ENCODE measurements around the gene JPH4.
"Not testable (repeated sequence)": the region's sequence is repeated elsewhere in the genome, so short reads cannot be mapped to it uniquely, and the experiment has no call there.

JPH4 gene

DNA sequence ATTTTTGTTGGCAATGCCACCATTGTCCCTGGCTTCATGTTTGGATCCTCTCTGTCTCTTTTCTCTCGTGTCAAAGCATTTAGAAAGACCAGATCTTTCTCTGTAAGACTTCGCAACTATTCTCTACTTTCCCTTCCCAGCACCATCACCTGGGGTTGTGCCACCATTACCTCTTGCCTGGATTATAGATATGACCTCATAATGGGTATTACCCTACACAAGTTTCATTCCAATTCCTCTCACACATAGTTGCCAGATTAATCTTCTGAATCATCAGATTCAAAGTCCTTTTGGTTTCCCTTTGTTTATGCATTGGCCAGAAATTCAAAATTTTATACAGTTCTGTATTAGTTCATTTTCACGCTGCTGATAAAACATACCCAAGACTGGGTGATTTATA lies 30.4 kb upstream of the JPH4 start:
- no peak for DNase-seq (ENCODE audit: low read depth)

DNA sequence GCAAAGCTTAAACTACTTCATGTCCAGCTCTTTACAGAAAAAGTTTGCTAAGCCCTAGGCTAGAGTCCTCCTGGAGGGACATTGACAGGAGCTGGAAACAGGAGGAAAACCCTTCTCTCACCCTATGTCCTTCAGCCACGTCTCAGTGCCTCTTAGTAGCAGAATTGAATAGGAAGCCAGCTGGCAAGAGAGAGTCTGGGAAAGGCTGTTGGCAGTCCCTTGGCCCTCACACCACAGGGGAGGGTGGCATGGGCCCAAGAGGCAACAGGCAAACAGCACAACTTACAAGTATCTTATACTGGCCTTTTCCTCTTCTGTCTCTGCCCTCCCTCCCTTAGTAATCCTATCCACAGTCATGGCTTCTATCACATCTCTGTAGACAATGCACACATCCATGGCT lies 29.9 kb upstream of the JPH4 start:
- DNase-seq (ENCODE audit: low read depth) = no peak

DNA sequence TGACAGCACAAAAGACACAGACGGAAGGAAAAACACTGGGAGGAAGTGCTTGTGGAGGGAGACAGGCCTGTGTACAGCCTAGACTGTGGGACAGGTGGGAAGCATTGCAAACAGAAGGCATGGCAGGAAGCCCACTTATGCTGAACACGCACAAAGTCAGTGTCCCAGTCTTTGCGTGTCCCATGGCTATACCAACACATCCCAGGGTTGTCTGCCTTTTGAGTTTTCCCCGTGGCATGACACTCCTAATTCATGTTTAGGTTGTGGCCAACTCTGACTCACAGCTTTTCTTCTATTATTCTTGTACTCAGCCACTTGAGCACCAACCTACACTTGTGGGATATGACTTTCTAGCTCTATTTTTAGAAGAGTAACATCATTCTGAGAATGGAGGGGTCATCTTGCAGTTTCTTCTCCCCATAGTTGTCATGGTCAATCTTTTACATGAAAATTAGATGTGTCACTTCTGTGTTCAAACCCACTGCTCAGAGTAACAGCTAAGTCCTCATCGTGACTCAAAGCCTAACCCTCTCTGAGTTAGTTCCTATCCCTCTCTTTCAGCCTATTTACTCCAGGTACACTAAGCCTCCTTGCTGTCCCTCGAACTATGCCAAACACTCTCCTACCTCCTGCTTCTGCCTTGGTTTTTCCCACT lies 27.5 kb upstream of the JPH4 start:
- no peak for DNase-seq (ENCODE audit: low read depth)

DNA sequence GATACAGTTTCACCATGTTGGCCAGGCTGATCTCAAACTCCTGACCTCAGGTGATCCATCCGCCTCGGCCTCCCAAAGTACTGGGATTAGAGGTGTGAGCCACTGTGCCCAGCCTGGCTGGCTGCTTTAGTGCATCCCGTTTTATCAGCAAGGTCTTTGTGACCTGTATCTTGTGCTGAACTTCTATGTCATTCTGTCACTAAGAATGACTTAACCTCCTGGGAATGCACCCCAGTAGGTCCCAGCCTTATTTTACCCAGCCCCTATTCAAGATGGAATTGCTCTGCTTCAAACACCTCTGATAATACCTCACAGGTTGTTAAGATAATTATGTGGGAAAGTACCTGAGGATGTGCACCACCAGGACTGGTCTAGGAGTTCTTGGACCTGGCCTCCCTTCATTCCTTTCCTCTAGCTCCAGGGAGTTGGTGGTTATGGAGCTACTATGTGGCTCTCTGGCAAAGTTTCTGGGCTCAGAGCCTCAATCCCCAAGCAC lies 26.1 kb upstream of the JPH4 start:
- no peak for DNase-seq (ENCODE audit: low read depth)

DNA sequence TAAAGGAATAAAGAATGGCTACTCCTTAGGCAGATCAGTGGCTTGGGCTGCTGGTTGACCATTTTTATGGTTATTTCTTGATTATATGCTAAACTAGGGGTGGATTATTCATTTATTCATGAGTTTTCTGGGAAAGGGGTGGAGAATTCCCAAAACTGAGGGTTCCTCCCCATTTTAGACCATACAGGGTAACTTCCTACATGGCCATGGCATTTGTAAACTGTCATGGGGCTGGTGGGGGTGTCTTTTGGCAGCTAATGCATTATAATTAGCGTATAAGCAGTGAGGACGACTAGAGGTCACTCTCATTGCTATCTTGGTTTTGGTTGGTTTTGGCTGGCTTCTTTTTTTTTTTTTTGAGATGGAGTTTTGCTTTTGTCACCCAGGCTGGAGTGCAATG lies 25.6 kb upstream of the JPH4 start:
- DNase-seq (ENCODE audit: low read depth) = no peak

DNA sequence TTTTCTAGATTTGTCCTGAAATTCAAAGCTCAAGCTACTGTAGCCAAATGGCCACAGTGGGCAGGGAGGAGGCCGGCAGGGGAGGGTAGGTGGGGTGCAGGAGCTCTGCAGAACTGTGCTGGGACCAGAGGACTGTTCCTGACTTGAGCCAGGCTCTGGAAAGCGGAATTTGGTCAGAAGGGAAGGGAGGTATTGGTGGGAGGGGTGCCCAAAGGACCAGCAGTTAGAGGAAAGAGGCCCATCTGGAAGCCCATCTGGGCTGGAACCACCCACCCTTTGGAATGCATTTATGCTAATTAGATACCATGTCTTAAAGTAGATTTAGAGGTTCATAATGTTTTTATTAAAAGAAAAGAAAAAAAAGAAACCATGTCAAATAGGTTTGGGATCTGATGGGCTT lies 24.5 kb upstream of the JPH4 start:
- DNase-seq (ENCODE audit: low read depth) = no peak

DNA sequence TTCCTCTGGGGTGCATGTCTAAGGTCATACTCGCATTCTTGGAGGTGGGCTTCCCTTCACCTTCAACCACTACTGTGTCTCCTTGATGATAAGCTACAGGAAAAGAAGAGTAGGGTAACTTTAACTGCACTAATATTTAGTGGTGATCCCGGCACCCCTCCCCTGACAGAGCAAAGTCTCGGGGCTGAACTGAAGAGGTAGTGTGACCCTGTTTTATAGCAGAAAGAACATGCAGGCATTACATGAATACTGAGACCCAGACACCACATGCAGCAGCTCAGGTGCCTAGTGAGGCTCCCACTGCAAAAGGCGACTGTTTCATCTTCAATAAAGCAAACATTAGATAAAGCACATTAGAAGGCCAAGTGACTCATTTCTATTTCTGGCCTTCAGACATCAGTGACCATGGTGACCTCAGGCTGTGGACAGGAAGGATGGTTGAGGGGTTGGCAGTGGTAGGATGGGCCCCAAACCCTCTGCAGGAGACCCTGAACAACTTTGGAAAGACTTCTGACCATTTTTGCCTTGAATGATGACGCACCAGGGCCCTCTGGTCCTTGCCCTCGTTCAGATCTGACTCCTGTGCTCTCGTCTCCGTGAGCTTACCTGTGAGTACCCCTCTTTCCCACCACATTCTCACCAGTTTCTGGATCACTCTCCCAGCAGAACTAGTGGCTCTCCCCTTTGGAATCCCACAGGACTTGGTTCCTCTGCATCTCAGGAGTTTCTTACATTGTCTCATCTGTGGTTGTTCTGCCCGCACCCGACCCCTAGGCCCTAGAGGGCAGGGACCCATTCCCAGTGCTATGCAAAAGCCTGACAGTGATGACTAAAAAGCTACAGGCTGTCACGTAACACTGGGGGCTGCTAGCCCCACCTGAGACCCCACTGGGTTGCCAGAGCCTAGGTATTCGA lies 23.8 kb upstream of the JPH4 start:
- DNase-seq (ENCODE audit: low read depth) = no peak

DNA sequence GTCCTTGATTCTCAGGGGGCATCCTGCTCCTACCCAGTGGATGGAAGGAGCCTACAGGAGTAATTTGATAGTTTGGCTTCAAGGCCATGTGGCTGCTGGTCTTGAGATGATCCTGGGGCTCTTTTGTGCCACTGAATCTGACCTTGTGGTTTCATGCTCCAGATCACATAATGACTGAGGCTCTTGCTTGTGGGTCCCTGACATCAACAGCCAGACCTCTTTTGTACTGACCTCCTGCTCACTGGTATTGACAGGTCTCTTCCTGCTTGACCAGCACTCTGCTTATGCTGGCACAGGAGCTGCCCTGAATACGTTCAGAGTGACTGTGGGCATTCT lies 23.2 kb upstream of the JPH4 start:
- no peak for DNase-seq (ENCODE audit: low read depth)

DNA sequence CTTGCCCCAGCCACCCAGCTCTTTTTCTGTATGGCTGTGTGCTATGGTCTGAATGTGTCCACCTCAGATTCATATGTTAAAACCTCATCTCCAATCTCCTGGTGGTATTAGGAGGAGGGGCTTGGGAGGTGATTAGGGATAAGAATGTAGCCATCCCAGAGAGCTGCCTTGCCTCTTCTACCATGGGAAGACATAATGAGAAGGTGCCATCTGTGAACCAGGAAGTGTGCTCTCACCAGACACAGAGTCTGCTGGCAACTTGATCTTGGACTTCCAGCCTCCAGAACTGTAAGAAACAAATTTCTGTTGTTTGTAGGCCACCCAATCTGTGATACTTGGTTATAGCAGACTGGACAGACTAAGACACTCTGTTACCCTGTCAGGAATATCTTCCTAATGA lies 22.8 kb upstream of the JPH4 start:
- DNase-seq (ENCODE audit: low read depth) = no peak

DNA sequence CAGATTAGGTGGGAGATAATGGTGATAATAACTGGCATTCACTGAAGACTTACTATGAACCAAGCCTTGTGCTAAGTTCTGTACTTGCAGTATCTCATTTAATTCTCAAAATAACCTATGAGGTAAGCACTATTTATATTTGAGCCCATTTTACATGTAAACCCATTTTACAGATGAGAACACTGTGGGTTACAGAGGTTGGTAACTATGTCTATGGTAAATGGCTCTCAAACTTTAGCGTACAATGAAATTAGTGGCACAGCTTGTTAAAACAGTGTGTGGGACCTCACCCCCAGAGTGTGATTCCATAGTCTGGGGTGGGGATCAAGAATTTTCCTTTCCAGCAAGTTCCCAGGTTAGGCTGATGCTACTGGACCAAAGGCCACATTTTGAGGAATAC lies 22.2 kb upstream of the JPH4 start:
- no peak for DNase-seq (ENCODE audit: low read depth)

DNA sequence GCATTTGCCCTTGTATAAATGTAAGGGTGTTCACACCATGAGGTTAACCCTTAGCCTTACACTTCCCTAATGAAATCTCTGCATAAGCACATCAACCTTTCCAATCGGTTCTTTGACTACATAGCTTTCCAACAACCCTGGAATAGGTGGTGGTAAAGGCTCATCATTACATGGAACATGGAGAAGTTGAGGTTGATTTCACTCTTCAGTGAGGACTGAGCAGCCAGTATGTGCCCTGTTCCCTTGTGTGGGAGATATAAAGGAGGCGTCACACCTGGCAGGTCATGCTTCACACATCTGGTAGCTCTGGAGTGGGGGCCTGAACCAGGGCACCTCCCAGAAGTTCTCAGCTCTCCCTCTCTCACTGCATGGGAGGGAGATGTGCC lies 21.7 kb upstream of the JPH4 start:
- DNase-seq (ENCODE audit: low read depth) = no peak

DNA sequence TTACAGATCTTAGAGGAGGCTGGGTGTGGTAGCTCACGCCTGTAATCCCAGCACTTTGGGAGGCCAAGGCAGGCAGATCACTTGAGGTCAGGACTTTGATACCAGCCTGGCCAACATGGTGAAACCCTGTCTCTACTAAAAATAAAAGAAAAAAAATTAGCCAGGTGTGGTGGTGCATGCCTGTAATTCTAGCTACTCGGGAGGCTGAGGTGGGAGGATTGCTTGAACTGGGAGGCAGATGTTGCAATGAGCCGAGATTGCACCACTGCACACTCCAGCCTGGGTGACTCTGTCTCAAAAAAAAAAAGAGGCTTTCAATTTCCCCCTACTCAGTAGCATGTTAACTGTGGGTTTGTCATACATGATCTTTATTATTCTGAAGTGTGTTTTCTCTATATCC lies 15.6 kb upstream of the JPH4 start:
- not testable (repeated sequence) for DNase-seq (ENCODE audit: low read depth)

DNA sequence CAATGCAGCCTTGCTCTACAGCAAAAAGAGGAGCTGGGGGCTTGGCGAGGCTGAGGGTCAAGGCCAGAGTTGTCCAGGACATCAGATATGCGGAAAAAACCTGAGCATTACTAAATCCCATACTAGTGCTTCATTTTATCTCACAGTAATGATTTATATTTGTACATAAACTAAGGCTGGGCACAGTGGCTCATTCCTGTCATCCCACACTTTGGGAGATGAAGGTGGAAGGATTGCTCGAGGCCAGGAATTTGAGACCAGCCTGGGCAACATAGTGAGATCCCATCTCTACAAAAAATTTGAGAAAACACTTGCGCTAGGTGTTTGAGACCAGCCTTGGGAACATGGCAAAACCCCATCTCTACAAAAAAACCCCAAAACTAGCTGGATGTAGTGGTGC lies 11.6 kb upstream of the JPH4 start:
- no peak for DNase-seq (ENCODE audit: low read depth)

DNA sequence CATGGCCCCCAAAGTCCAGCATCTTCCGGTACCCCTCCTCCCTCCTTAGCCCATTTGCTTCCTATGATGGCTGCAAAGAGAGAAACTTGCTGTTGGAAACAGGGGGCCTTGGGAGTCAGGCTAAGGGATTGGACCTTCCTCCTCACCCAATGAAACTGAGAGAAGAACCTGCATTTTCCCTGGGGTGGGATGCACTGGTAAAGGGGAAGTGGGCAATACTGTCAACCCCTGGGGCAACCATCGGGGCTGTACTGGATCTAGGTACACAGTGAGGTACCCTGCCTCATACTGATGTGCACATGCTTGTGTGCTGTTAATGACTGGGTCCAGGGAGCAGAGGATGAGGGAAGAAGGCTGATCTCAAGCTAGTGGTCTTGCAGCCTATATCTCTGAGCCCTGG lies 11.0 kb upstream of the JPH4 start:
- DNase-seq (ENCODE audit: low read depth) = no peak

DNA sequence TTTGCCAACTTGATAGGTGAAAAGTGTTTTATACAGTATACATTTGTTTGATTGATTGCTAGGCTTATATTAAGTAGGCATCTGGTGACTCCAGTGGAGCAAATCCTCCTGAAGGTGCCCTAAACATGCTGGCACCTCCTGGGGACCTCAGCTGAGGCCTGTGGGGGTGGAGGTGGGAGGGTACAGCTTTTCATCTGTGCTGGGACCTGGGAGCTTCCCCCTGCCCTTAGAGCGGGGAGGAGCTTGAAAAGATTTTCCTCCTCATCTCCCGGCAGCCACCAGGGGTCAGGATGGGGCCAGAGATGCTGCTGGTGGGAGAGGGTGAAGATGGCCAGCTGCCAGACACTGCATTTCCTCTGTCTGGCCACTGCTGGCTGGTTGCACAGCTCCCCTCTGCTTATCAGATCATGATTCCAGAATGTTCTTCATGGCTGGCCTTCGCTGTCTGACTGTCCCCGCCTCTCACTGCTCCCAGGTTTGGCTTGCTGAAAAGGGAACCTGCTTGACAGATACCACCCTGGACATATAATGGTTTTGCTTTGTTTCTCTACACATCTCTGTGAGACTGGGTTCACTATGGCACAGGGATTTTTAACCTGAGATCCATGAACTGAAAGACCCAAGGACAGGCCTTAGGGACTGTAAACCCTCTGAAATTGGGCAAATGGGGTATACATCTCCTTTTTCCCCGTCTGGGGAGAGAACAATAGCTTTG lies 10.5 kb upstream of the JPH4 start:
- peak; percentile 68 for DNase-seq (ENCODE audit: low read depth)

DNA sequence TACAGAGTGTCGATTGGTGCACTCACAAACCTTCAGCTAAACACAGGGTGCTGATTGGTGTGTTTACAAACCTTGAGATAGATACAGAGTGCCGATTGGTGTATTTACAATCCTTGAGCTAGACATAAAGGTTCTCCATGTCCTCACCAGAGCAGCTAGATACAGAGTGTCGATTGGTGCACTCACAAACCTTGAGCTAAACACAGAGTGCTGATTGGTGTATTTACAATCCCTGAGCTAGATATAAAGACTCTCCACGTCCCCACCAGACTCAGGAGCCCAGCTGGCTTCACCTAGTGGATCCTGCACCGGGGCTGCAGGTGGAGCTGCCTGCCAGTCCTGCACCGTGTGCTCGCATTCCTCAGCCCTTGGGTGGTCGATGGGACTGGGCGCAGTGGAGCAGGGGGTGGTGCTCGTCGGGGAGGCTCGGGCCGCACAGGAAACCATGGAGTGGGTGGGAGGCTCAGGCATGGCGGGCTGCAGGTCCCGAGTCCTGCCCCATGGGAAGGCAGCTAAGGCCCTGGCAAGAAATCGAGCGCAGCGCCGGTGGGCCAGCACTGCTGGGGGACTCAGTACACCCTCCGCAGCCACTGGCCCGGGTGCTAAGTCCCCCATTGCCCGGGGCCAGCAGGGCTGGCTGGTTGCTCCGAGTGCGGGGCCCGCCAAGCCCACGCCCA lies 6.1 kb upstream of the JPH4 start:
- DNase-seq (ENCODE audit: low read depth) = not testable (repeated sequence)

DNA sequence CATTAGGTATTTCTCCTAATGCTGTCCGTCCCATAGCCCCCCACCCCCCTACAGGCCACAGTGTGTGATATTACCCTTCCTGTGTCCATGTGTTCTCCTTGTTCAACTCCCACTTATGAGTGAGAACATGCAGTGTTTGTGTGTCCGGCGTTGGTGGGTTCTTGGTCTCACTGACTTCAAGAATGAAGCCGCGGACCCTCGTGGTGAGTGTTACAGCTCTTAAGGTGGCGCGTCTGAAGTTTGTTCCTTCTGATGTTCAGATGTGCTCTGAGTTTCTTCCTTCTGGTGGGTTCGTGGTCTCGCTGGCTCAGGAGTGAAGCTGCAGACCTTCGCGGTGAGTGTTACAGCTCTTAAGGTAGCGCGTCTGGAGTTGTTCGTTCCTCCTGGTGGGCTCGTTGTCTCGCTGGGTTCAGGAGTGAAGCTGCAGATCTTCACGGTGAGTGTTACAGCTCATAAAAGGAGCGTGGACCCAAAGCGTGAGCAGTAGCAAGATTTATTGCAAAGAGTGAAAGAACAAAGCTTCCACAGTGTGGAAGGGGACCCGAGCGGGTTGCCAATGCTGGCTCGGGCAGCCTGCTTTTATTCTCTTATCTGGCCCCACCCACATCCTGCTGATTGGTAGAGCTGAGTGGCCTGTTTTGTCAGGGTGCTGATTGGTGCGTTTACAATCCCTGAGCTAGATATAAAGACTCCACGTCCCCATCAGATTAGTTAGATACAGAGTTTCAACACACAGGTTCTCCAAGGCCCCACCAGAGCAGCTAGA lies 5.4 kb upstream of the JPH4 start:
- DNase-seq (ENCODE audit: low read depth) = not testable (repeated sequence)

DNA sequence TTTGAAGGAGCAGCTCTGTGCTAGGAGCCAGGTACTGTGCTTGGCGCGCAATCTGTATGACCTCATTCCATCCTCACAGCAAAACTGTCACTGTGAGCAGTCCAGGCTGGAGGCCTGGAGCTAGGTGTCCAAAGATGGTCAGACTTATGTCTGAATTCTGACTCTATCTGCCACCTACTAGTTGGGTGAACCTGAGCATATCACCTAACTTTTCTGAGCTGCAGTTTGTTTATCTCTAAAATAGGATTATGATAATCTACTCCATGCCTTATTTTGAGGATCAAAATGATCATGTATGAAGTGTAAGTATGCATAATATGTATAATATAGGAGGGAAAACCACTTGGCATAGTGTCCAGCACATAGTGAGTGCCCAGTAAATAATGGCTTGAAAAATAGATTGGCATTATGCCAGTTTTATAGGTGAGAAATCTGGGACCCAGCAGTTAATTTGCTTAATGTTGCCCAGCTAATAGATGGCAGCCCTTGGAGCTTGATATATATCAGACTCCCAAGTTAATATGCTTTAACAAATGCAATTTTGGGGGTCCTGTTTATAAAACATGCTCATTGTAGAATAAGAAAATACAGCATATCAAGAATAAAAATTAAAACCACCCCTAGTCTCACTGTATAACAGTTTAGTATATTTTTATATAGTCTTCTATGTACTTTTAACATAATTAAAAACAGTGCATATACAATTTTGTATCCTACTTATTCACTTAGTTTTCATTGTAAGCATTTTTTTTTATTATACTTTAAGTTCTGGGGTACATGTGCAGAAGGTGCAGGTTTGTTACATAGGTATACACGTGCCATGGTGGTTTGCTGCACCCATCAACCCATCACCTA lies 4.5 kb upstream of the JPH4 start:
- no peak for DNase-seq (ENCODE audit: low read depth)

DNA sequence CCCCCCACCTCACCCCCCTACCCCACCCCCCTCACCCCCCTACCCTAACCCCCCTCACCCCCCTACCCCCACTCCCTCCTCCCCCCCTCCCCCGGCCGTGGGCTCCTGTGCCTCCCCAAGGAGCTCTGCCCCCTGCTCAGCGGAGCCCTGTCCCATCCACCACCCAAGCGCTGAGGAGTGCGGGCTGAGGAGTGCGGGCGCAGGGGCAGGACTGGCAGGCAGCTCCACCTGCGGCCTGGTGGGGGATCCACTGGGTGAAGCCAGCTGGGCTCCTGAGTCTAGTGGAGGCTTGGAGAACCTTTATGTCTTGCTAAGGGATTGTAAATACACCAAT lies 2.3 kb upstream of the JPH4 start:
- no peak for DNase-seq (ENCODE audit: low read depth)

DNA sequence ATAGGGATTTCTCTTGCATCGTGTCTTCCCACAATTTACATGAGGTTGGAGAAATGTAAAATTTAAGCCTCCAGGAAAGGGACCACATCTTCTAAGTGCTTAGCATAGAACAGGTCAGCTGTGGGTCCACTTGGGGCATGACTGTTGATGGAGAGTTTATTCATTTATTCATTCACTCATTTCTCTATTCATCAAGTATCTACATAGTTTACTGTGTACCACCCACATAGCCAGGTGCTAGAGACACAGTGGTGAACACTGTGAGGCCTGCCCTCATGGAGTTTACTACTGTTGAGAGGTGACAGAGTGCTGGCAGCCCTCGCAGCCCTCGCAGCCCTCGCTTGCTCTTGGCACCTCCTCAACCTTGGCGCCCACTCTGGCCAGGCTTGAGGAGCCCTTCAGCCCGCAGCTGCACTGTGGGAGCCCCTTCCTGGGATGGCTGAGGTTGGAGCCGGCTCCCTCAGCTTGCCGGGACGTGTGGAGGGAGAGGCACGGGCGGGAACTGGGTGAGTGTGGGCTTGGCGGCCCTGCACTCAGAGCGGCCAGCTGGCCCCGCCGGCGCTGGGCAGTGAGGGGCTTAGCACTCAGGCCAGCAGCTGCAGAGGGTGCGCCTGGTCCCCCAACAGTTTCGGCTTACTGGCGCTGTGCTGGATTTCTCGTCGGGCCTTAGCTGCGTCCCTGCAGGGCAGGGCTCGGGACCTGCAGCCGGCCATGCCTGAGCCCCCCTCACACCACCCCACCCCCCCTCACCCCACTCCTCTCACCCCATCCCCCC lies 1.7 kb upstream of the JPH4 start:
- no peak for DNase-seq (ENCODE audit: low read depth)

All from activated gamma-delta T cell treated with anti-CD3 and anti-CD28 coated beads, Interleukin-2, amount 50 U/mL, for 16 hours (primary cell).